Heart right ventricle (tissue), 16 donors: Measurements from ENCODE around the gene AADACL2. TPM values are rescaled to one million over a fixed set of nuclear protein-coding genes. Genes with fewer than 3 reads are reported as not detected.

ENCODE experiments used
- ATAC-seq, 8 donors: fragments of 200-7000 bp; cut with Tn5 transposase; one replicate each; pipeline ENCODE4 v1.9.1; 2020; ENCODE audit warnings: mild to moderate bottlenecking in 8 of 8, moderate library complexity in 8 of 8, moderate number of reproducible peaks in 1 of 8
- DNase-seq, 2 donors: peaks; one replicate each; pipeline ENCODE4 v3.0.0-alpha.2; 2020
- H3K27ac ChIP-seq, 10 donors: fragments of 200-600 bp; sonication (generic) in 2 of 10; one replicate each; pipeline versions ENCODE4 v1.5.0 to v1.8.0; 2020 to 2022; ENCODE audit warnings: mild to moderate bottlenecking in 3 of 10
- H3K27me3 ChIP-seq, 7 donors: fragments of 200-600 bp; one replicate each; pipeline ENCODE4 v1.8.0; 2021 to 2022; ENCODE audit warnings: mild to moderate bottlenecking in 2 of 7
- H3K36me3 ChIP-seq, 9 donors: fragments of 200-600 bp; sonication (generic) in 1 of 9; one replicate each; pipeline versions ENCODE4 v1.5.0 to v1.8.0; 2020 to 2022; ENCODE audit warnings: mild to moderate bottlenecking in 2 of 9
- H3K4me1 ChIP-seq, 9 donors: fragments of 200-600 bp; sonication (generic) in 1 of 9; one replicate each; pipeline versions ENCODE4 v1.5.0 to v1.8.0; 2020 to 2022; ENCODE audit warnings: mild to moderate bottlenecking in 4 of 9
- H3K4me3 ChIP-seq, 10 donors: fragments of 200-600 bp; sonication (generic) in 2 of 10; one replicate each; pipeline versions ENCODE4 v1.5.0 to v1.8.0; 2020 to 2022; ENCODE audit warnings: mild to moderate bottlenecking in 7 of 10, moderate library complexity in 2 of 10
- H3K9me3 ChIP-seq, 11 donors: fragments of 200-600 bp in 10 of 11; sonication (generic) in 2 of 11; one replicate each; pipeline versions ENCODE4 v1.5.0 to v1.8.0; 2013 to 2022; ENCODE audit warnings: mild to moderate bottlenecking in 2 of 11, control low read depth in 1 of 11, moderate library complexity in 1 of 11
- WGBS, 2 donors: extraction: QIAGEN DNeasy Blood & Tissue Kit; methylation state at CpG; one replicate each; pipeline ENCODE4 v1.1.7; 2013; ENCODE audit warnings: inconsistent platforms in 1 of 2; 5-methylcytosine and 5-hydroxymethylcytosine counted together
- intact Hi-C, 10 donors: fragments of 100-400 bp; cut with DNase I; formaldehyde crosslinking; loops; one replicate each; pipeline versions ENCODE4 v1.11.1 to v1.14.2; 2022
- polyA plus RNA-seq, 2 donors: library from polyadenylated mRNA; stranded (reverse); fragments of 200-250 nt; gene quantifications; one replicate each; pipeline ENCODE4 v1.2.3, GENCODE V29; 2013
- total RNA-seq, 10 donors: library from RNA; stranded (reverse); fragmentation: NEBNext Ultra II Directional in 3 of 10; extraction: Animal tissue kit (Norgen Biotek cat#: 25700) in 3 of 10; gene quantifications; one replicate each; pipeline versions ENCODE4 v1.2.1 to v1.2.4, GENCODE V29; 2021 to 2023
- TF ChIP-seq, protein P1 (sequence below), 9 donors: fragments of 200-600 bp; sonication (generic) in 2 of 9; IDR thresholded peaks; one replicate each; pipeline versions ENCODE4 v1.5.0 to v1.8.0; 2021 to 2022; ENCODE audit warnings: antibody characterized with exemption in 9 of 9, mild to moderate bottlenecking in 5 of 9, moderate library complexity in 1 of 9
- donor health status: Arrhythmogenic right ventricular cardiomyopathy.
- donor health status: ischemic (EF 13 %, LVEDD 7.1; RV severe dilation, severe dysfunction).
- donor health status: healthy with polysubstance abuse.
- donor health status: DM: no; HTN: yes; CAD: no.
- donor health status: DM: no; HTN: no; CAD: no.
- donor health status: ischemic (EF 25% LVEDD 6.9; RV normal size, moderate dysfunction).
- donor health status: ischemic (EF 25% LVEDD 5.7; RV mildly dilated, moderate dysfunction).
- donor health status: healthy.
- donor health status: DM: yes; HTN: yes; CAD: no.
- donor health status: Ischemic cardiomyopathy.
- donor health status: ischemic (EF 35%, LVEDD 5.7; RV mildly dilated, moderate dysfunction).
- donor health status: nonischemic (EF 11% LVEDD 7.7; RV severe dilation, severe dysfunction).
- donor health status: DM: yes; HTN: yes; CAD: no.
- donor health status: PGD.
- donor health status: ischemic (EF 29% LVEDD 5.4; RV normal size, mild dysfunction).
- donor health status: nonischemic (EF 23%, LVEDD 6.1; RV moderate dilation, normal function).

AADACL2 gene
- total and polyA plus RNA-seq, 12 donors: not detected

DNA sequence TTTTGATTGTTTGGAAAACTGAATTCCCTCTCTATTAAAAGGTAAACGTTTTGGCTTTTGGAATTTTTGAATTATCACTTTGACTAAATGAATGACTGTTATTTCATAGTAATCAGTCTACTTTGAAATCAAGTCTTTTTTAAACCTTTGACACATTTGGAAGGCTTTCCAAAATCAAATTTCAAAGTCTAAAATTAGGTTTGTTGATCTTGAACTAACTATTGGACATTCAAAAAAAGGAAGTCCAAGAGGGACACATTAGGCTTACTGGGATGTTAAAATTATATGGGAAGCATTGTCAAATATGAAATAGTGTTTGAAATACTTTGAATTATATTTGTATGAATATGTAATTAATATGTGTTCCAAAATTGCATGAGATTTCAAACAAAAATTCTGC lies 45.2 kb upstream of the AADACL2 start:
- Histone ChIP-seq H3K36me3 (no peaks in the 10 kb centered on the region), H3K4me1 (no peaks in the 10 kb centered on the region), H3K27ac (no peak overlapping the region), H3K27me3 (no peaks in the 10 kb centered on the region), H3K9me3 (peaks cover 0 to 6% (median 0%) of the 10 kb centered on the region in 11 donors), H3K4me3 (no peak overlapping the region)
- DNase-seq (no peak), ATAC-seq (no peak)
- TF ChIP-seq, protein P1, sequence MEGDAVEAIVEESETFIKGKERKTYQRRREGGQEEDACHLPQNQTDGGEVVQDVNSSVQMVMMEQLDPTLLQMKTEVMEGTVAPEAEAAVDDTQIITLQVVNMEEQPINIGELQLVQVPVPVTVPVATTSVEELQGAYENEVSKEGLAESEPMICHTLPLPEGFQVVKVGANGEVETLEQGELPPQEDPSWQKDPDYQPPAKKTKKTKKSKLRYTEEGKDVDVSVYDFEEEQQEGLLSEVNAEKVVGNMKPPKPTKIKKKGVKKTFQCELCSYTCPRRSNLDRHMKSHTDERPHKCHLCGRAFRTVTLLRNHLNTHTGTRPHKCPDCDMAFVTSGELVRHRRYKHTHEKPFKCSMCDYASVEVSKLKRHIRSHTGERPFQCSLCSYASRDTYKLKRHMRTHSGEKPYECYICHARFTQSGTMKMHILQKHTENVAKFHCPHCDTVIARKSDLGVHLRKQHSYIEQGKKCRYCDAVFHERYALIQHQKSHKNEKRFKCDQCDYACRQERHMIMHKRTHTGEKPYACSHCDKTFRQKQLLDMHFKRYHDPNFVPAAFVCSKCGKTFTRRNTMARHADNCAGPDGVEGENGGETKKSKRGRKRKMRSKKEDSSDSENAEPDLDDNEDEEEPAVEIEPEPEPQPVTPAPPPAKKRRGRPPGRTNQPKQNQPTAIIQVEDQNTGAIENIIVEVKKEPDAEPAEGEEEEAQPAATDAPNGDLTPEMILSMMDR (IDR thresholded peaks at IDR 0.05): no peak
- WGBS, 2 donors: 51 to 60% methylated on average over 1 of the region's 1 CpG
- intact Hi-C loops: no loop called here

DNA sequence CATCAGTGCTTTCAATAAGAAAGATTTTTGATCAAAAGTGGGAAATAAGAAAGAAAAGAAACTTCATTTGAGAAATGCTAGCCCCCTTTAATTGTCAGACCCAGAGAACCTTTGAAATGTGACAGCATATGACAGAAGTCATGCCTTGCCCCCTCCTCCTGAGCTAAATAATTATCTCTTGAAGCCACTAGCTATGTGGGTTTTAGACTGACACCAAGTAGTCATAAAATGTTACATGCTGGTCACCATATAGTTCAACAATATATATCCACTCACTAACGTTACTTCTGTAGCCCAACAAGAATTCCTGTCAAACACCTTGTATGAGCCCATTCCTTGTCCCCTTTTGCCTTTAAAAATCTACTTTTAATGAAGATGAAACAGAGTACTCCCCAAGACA lies 43.1 kb upstream of the AADACL2 start:
- H3K4me1 ChIP-seq: no peaks in the 10 kb centered on the region
- H3K27me3 ChIP-seq: no peaks in the 10 kb centered on the region
- no peaks in the 10 kb centered on the region for H3K9me3 ChIP-seq
- no peak for ATAC-seq
- intact Hi-C loops: no loop called here
- TF ChIP-seq, protein P1 (IDR thresholded peaks at IDR 0.05): no peak
- DNase-seq: no peak
- H3K27ac ChIP-seq: no peak overlapping the region
- no peak overlapping the region for H3K4me3 ChIP-seq
- H3K36me3 ChIP-seq: no peaks in the 10 kb centered on the region
- WGBS, 2 donors: 69 to 80% methylated on average over 1 of the region's 1 CpG

DNA sequence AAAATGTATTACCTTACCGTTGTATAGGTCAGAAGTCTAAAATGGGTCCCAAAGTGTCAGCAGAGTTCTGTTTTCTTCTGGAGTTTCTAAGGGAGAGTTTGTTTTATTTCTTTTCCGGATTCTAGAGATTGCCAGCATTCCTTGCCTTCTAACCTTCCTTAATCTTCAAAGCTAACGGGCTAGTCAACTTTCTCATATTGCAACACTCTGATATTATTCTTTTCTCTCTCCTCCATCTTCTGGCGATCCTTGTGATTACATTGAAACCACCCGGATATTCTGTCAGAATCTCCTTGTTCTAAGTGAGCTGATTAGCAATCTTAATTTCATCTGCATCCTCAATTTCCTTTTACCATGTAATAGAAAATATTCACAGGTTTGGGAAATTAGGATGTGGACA lies 36.2 kb upstream of the AADACL2 start:
- DNase-seq (no peak), ATAC-seq (no peak)
- H3K36me3 ChIP-seq: no peaks in the 10 kb centered on the region
- 60% methylated on average over 5 of the region's 5 CpGs for WGBS, 2 donors
- intact Hi-C loops: no loop called here
- H3K4me1 ChIP-seq: no peaks in the 10 kb centered on the region
- no peaks in the 10 kb centered on the region for H3K27me3 ChIP-seq
- peaks cover 0 to 12% (median 0%) of the 10 kb centered on the region in 11 donors for H3K9me3 ChIP-seq
- no peak overlapping the region for H3K4me3 ChIP-seq
- TF ChIP-seq, protein P1 (IDR thresholded peaks at IDR 0.05): no peak
- H3K27ac ChIP-seq: no peak overlapping the region

DNA sequence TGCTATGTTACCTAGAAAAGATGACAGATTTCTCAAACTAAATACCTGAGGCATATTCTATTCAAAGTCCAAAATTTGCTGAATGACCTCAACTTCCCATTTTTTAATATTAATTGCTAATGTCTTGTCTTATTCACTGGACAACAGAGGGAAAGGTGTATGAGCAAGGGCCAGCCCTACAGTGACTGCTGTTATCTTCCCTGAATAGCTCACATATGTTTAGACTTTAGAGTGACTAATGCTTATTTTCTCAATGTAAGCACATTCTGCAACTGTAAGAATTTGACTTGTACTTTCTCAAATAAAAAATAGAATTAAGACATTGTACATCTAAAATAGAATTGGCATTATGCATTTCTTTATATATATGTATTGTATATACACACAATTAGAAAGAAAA lies 26.5 kb upstream of the AADACL2 start:
- H3K27ac ChIP-seq: no peak overlapping the region
- no peak overlapping the region for H3K4me3 ChIP-seq
- TF ChIP-seq, protein P1 (IDR thresholded peaks at IDR 0.05): no peak
- H3K36me3 ChIP-seq: no peaks in the 10 kb centered on the region
- no peaks in the 10 kb centered on the region for H3K4me1 ChIP-seq
- no peak for ATAC-seq
- H3K27me3 ChIP-seq: no peaks in the 10 kb centered on the region
- no peak for DNase-seq
- intact Hi-C loops: no loop called here
- H3K9me3 ChIP-seq: peaks cover 0 to 18% (median 5%) of the 10 kb centered on the region in 11 donors

DNA sequence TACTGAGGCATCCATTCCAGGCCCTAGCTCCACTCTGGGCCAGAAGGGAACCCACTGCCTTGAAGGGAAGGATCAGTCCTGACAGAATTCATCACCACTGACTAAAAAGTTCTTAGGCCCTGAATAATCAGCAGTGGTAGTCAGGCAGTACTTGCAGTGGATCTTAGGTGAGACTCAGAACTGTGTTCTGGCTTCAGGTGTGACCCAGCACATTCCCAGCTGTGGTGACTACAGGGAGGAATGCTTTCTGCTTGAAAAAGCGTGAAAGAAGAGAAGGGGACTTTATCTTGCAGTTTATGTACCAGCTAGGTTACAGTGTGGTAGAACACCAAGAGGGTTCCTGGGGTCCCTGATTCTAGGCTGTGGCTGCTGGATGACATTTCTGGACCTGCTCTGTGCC lies 24.9 kb upstream of the AADACL2 start:
- WGBS, 2 donors: 87 to 88% methylated on average over 1 of the region's 1 CpG
- TF ChIP-seq, protein P1 (IDR thresholded peaks at IDR 0.05): no peak
- H3K4me3 ChIP-seq: no peak overlapping the region
- H3K27me3 ChIP-seq: no peaks in the 10 kb centered on the region
- intact Hi-C loops: no loop called here
- peaks cover 0 to 34% (median 5%) of the 10 kb centered on the region in 11 donors for H3K9me3 ChIP-seq
- no peak overlapping the region for H3K27ac ChIP-seq
- no peak for DNase-seq
- H3K36me3 ChIP-seq: no peaks in the 10 kb centered on the region
- H3K4me1 ChIP-seq: no peaks in the 10 kb centered on the region
- ATAC-seq: no peak
